ENCODE data around the gene CNTN5.

DNA sequence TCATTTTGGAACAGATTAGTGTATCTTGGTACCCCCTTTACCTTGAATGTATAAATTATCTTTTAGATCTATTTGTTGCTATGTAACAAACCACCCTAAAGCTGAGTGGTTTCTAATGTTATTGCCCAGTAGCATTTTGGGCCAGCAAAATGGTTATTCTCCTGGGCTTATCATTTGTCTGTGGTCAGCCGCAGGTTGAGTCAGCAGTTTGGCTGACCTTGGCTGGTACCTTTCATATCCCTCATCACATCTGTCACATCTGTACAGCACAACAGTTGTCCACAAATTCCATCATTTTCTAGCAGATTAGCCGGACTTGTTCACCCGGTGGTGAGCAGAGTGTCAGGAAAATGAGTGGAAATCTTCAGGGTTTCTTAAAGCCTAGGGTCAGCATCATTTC is 1077.8 kb downstream of the CNTN5 start:
- TF ChIP-seq RAD21 (conservative IDR thresholded peaks at IDR 0.05): no peak
- TF ChIP-seq EZH2 (IDR thresholded peaks at IDR 0.05; ENCODE audit: borderline replicate concordance, insufficient read depth, low read length, poor library complexity, severe bottlenecking): no peak
- no peak for TF ChIP-seq EP300 (conservative IDR thresholded peaks at IDR 0.05; ENCODE audit: poor library complexity, severe bottlenecking)
- TF ChIP-seq, protein P1, sequence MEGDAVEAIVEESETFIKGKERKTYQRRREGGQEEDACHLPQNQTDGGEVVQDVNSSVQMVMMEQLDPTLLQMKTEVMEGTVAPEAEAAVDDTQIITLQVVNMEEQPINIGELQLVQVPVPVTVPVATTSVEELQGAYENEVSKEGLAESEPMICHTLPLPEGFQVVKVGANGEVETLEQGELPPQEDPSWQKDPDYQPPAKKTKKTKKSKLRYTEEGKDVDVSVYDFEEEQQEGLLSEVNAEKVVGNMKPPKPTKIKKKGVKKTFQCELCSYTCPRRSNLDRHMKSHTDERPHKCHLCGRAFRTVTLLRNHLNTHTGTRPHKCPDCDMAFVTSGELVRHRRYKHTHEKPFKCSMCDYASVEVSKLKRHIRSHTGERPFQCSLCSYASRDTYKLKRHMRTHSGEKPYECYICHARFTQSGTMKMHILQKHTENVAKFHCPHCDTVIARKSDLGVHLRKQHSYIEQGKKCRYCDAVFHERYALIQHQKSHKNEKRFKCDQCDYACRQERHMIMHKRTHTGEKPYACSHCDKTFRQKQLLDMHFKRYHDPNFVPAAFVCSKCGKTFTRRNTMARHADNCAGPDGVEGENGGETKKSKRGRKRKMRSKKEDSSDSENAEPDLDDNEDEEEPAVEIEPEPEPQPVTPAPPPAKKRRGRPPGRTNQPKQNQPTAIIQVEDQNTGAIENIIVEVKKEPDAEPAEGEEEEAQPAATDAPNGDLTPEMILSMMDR (IDR thresholded peaks at IDR 0.05; ENCODE audit: poor library complexity, severe bottlenecking): no peak
- no peak for TF ChIP-seq MXI1 (conservative IDR thresholded peaks at IDR 0.05; ENCODE audit: poor library complexity, severe bottlenecking)
- TF ChIP-seq POLR2AphosphoS5 (IDR thresholded peaks at IDR 0.05): no peak
- no peak for TF ChIP-seq SMC3 (conservative IDR thresholded peaks at IDR 0.05; ENCODE audit: poor library complexity)
